SHP77 (cell line): ENCODE measurements around the gene BDKRB2.

Experiments
- DNase-seq, 2 experiments: peaks; one replicate each; lab custom pipeline; 2025; lab: John Stamatoyannopoulos, UW

Gene BDKRB2

DNA sequence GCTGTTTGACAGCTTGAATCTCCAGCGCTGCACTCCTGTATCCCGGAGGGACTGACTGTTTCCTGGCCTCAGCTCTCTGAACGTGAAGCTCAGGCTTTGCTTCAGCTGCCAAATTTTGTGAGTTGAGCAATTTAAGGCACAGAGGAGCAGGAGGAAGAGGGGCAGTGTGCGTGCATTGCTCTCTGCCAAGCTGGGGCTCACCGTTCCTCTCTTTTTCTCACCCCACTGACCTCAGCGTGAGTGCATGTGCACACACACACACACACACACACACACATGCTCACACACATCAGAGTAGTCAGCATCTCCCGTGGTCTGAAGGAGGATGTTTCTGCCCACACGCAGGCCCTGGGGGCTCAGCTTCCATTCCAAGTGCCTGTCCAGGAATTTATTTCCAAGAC is 27.8 kb upstream of the BDKRB2 start:
- no peak for DNase-seq

DNA sequence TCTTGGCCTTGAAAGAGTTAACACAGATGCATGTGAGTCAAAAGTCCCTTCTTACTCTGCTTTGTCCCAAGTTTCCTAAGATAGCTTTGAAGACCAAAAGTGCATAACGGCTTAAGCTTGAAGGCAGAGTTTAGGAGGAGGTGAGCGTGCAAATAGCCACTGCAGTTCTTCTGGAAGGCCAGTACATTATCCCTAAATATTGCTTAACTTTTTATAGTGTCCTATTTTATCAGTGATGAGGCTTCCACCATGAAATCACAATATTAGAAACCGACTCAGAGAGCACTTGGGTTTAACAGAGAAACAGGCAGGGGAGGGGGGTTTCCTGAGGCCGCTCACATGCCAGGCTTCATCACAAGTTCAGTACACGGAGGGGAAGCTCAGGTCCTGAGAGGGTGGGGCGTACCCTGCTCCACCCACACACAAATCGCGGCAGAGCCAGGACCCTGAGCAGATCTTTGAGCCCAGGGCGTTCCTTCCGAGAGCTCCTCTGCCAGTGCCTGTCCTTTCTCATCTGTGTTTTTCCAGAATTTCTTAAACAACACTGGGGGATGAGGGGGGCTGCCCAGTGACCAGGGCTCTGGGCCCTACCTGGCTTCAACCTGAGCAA is 26.8 kb upstream of the BDKRB2 start:
- no peak for DNase-seq

DNA sequence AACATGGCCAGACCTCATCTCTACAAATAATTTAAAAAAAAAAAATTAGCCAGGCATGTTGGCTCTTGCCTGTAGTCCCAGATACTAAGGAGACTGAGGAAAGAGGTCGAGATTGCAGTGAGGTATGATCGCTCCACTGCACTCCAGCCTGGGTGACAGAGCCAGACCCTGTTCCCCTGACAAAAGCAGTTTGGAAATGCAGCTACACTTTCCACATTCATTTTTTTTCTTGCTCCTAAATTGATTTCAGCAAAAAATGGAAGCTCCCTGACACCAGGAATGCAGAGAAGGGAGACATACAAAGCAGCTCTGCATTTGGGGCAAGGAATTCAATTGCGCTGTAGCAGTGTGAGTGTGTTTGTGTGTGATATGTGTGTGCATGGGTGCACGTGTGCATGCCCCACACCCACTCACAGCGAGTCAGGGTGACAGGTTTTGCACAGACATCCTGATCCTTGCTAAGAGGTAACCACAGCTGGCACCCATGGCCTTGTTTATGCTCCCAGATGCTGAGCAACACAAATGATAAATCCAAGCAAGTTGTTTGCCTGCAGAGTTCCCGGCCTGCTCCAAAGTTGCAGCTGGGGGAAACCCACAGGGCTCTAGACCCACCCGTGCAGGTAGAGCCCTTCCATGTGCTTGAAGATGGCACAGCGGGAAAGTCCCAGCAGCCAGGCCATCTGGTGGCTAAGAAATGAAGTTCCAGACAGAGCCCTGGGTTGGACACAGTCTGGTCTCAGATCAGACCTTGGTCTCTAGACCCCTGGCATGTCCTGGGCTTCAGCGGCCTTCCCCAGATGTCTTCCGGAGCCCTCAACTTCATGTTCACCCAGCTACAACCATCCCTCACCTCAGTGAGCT is 25.9 kb upstream of the BDKRB2 start:
- DNase-seq = no peak

DNA sequence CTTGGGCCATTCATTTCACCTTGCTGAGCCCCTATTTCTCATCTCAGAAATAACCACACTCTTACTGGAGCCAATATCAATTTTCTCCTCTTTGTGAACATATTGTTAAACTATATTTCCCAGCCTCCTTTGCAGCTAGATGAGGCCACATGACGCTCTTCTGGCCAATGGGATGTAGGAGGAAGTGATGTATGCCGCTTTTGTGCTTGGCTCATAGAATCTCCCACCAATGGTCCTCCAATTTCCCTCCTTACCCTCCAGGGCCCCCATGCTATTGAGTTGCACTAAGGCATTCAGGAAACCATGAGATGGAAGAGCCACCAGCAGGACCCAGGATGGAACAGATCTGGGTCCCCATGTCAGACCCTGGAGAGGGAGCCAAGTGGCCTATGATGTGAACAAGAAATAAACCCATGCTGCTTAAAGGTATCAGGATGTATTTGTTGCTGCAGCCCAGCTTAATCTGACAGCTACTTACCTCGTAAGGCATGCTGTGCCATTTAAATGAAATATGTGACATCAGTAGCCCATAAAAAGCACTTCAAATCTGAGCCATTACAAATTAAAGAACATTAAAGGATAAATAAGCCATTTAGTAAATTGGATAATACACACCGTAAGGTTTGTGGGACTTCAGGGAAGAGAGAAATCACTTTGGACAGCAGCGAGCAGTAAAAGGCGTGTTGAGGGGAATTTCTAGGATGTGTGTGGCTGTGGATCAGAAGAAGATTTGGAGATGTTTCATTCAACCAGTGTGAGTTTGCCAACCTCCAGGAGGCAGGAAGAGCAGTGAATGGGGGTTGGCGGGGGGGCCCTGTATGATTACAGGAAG is 24.4 kb upstream of the BDKRB2 start:
- no peak for DNase-seq

DNA sequence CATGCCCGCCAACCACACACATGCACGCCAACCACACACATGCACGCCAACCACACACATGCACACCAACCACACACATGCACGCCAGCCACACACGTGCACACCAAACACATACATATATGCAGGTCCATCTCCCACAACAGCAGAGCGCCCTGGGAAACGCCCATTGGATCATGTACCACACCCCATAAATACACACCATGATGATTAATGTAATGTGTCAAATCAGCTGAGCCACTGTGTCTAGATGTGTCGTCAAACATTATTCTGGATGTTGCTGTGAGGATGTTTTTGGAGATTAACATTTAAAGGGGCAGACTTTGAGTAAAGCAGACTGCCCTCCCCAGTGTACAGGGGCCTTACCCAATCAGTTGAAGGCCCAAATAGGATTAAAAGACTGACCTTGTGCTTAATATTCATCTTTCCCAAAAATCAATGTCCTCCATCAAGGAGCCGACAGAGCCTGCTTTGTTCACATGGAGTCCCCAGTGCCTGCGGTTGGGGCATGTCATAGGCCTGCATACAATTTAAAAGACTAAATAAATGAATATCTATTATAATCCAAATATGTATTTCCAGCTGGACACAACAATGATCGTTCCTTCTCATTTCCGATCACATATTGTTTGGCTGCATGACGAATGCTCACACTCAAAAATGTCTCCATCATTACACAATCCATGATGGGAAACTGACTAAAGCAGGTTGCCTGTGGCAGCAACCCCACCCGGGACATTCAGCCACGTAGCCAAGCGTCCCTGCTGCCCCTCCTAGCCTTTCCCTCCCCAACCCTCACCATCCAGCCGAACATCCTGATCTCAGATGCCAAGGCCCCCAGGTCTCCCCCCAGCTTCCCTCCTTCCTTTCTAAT is 23.2 kb upstream of the BDKRB2 start:
- DNase-seq = no peak

DNA sequence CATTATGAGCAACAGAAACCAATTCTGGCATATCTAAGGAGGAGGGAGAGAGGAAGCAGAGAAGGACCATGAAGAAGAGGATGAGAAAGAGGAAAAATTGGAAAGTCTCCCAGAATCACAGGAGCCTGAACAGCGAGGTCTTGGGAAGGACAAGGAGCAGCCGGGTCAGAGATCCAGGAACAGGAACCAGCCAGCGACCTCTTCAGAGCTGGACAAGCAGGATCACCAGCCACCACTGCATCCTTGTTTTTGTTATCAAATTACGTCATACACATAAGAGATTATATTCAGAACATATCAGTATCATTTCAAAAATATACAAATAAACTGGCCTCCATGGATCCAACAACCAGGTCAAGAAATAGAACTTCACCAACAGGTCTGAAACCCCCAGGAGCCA is 22.1 kb upstream of the BDKRB2 start:
- DNase-seq = no peak

DNA sequence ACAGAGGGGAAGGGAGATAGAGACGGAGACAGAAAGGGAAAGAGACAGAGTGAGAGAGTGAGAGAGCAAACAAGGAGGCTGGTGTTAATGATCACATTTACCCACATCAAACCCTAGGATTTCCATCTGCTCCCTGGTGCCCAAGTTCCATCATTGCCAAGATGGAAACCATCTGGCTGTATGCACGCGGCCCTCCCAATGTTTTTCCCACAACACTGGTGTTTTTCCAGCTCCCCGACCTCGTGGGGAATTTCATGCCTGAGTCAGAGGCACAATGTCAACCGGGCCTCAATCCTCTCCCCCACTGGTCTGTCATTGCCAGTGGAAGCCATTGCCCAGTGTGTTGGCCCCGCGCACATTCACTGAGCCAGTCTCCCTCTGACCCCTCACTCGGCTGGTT is 19.9 kb upstream of the BDKRB2 start:
- no peak for DNase-seq

DNA sequence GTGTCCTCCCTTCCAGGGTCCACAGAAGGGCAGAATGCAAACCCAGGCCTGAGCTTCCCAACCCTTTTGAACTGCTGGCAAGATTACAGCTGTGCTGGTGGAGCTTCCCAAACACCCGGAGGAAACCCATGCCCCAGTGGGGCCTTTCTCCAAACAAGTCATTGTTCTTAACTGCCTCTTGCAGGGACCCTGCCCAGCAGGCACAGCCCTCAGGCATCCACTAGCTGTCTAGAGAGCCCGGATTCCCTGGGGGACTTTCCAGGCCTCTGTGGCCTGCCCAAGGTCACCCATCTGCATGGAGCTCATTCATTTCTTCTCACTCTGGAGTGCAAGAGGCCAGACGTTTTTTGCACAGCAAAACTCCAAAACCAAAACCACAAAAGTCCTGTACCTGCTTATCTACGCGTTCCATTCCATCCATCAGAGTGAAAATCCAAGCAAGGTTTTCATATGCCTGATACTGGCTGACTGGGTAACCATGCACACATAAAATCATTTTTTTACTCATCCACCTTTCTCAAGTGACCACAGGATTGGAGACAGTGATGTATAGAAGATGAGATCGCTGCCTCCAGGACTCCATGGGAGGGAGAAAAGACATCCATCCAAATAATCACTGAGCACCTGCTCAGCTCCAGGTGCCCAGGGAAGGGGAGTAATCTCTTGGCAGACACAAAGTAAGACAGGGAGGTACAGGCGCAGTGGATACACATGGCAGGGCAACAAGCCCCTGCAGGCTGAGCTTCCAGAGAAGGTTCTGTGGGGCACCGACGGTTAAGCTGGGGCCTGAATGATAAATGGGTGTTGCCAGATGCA is 17.2 kb upstream of the BDKRB2 start:
- no peak for DNase-seq

DNA sequence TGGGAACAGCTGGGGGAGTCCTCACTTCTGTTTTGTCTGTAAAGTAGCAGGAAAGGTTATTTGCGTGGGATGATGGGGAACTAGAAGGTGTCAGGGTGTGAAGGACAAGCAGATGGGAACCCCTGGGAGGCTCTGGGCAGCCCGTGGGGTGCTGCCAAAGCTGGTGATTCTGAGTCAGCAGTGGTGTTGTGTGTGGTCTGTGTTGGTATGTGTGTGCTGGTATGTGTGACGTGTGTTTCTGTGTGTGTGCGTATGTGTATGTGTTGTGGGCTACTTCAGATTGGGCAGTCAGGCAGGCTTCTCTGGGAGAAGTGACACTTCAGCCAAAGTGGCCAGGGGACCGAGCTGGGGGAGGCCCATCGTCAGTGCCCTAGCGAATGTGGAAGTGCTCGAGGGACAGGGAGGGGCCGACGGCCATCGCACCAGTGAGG is 15.3 kb upstream of the BDKRB2 start:
- DNase-seq = no peak

DNA sequence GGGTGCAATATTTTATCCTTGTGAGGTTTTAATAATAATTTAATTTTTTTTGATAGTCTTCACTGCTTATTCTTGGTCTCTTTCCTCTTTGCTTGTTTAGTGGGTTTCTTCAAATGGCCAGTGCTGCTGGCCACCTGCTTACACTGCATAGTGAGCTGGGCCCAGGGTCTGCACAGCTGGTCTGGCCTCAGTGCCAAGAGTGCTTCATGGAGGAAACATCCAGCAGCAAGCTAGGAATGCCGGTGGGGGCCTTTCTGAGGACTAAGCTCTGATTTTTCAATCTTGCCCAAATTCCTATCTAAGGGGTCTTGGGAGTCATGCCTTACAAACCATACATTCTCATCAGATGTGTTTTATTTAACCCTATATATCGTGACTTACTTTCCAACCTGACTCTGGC is 13.3 kb upstream of the BDKRB2 start:
- DNase-seq = peak in 1 of 2 experiments; percentile 22

DNA sequence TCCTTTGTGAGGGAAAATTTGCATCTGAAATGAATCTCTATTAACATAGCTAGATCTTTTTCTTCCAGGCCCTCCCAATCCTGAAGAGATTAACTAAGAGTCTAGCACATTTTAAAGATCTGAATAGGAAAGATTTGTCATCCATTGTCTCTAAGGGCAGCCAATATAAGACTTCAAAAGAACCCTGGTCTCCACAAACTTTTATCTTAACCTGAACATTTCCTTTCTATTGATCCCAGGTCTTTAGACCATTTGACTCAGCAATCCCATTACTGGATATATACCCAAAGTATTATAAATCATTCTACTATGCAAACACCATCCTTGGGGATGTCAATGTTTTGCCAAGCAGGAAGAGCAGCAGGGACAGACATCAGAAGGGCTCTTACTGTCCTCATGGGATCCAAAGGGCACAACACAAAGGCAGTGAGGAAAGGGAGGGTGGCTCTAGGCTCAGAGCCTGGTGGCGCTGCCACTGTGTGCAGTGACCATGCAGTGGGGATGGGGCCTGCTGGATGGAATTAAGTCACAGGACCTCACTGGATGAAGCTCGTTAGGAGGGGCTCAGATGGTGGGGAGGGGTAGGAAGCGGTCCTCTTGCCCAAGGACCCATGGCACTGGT is 12.7 kb upstream of the BDKRB2 start:
- peak; percentile 34 to 66 for DNase-seq

DNA sequence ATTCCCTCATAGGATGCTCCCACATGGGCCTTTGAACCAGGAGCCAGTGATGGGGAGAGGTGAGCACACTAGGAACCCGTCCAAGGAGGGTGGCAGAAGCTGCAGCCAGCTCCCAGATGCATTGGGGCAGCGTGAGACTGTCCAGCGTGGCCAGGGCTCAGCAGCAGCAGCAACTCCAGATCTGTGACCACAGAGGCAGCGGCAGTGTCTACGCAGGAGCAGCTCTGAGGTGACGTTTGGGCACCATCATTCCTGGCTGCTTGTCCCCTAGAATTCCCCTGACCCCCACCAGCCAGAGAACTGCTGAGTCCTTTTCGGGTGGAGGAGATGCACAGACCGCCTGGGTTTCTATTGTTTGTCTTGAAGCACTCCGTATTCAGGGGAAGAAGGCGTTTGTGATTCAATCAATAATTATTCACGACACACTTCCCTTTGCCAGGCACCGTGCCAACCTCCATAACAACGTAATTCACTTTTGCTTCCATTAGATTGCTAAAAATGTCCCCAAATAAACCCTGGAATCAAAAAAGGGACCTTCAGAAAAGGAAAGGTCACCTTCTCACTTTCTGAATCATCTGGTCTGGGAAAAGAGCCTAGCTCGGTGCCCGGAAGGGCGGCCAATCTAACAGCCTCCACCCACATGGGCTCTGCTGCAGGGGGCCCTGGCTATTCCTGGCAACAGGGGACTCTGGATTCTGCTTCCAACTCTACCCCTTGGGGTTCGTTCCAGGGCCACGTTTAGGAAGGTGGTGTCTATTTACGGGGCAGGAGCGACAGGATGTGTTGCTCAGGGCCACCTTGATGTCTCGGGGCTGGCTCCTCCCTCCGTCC is 11.4 kb upstream of the BDKRB2 start:
- DNase-seq = peak in 1 of 2 experiments; percentile 22

DNA sequence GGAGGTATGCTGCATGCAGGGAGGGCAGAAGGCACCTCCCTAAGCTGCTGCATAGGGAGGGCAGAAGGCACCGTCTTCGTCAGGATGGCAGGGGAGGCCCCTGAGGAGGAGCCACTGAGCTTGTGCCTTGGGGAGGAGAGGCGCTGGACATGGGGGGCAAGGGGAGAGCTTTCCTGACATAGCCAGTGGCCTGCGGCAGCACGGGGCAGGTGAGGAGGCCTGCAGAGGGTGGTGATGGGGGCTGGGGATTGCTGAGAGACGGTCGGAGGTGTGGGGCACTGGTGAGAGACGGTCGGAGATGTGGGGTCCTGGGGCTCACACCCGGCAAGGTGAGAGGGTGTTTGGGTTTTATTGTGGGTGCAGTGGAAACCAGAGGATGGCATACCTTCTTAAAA is 10.4 kb upstream of the BDKRB2 start:
- no peak for DNase-seq

DNA sequence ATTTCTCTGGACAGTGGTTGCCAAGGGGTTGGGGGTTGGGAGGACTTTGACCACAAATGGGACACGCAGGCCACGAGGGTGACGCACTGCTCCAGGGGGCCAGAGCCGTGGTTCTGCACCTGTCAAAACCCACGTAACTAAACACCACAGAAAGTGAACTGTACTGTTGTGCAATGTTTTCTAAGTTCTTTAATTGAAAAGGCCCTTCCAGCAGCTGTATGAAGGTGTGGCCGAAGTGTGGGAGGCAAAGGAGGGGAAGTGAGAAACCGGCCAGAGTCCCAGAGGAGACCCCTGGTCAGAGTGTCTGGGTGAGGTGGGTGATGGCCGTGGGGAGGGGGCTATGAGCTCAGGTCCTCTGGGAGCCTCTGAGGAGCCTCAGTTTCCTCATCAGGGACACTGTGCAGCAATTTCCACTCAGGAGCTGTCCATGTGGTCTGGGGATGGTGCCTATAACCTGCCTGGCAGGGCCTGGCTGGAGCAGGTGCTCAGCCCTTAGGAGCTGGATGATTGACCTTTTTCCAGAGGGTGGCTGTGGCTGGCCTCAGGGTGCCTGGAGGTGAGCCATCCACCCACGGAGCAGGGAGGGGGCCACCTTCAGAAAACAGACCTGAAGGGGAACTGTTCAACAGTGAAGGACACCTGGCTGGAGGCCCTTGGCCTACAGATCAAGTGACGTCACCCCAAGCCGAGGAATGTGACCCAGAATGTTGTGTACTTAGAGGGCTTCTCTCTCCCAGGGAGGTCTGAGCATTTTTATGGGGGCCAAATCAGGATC is 9.8 kb upstream of the BDKRB2 start:
- DNase-seq = no peak

DNA sequence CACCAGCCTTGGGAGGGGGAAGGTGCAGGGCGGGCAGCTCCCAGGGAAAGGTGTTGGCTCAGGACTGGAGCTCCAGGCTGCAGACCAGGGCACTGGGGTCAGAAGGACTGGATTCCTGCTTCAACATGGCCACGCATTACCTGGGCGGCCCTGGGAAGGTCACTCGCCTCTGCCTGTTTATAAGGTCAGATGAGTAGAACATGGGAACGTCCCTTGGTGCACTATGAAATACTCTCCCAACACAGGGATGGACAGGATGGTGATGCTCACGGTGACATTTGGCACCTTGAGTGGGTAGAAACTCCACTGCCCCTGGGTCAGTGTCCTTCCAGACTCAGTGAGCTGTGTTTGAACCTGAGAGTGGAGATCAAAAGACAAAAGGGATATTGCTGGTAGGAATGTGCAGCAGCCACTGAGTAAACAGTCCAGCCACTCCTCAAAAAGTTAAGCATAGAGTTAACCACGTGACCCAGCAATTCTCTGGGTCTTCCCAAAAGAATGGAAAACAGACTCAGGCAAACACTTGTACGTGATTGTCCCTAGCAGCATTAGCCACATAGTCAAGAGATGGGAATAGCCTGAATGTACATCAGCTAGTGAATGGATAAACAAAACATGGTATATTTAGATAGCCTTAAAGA is 9.1 kb upstream of the BDKRB2 start:
- no peak for DNase-seq

DNA sequence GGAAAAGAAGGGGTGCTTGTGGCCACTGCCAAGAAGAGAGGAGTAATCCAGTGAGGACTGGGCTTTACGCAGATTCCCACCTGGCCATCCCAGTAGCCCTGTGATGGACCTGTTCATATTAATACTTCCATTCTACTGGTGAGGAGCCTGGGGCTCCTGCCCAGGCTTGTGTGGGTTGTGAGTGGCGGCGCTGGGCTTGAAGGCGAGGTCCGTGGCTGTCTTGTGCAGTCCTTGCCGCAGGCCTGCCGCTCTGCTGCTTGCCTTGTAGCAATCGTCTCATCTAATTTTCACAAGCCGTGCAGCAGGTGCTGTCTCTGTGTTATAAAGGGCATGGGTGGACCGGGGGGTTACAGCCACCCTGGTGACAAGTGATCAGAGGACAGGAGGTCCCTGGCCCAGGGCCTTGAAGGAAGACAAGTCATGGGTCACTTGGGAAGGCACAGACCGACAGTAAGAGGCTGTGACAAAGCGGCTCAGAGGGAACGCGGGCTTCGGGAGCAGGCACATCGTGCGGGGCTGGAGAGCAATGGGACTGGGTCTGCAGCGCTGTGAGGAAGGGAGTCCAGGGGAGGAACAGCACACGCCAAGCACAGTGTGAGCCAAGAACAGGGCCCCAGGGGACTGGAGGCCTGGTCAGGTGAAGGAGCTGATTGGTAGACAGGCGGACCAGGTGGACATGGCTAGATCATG is 7.3 kb upstream of the BDKRB2 start:
- no peak for DNase-seq

DNA sequence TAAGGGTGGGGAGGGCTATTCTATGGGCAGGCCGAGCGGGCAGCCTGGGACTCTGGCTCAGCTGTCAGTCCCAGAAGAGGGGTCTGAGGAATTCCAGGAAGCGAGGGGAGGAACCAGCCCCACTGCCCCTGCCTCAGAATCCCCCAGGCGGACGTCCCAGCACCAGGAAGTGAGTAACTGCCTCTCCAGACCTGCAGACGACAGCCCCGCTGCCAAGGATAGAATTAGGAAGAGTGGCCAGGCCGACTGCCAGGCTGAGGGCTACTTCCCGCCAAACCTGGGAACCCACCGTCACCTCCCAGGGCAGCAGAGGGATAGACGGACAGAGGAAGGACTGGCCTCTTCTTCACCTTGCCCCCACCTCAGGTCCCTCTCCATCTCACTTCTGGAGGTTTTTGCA is 6.7 kb upstream of the BDKRB2 start:
- no peak for DNase-seq
